ENCODE measurements around the gene POMT2. TPM values are rescaled to one million over a fixed set of nuclear protein-coding genes. Genes with fewer than 3 reads are reported as not detected.
"Not testable (repeated sequence)": the region's sequence is repeated elsewhere in the genome, so short reads cannot be mapped to it uniquely, and the experiment has no call there.

The POMT2 gene
- total and polyA plus RNA-seq, 7 donors = 3.6 to 21.0 (median 15.6) TPM

DNA sequence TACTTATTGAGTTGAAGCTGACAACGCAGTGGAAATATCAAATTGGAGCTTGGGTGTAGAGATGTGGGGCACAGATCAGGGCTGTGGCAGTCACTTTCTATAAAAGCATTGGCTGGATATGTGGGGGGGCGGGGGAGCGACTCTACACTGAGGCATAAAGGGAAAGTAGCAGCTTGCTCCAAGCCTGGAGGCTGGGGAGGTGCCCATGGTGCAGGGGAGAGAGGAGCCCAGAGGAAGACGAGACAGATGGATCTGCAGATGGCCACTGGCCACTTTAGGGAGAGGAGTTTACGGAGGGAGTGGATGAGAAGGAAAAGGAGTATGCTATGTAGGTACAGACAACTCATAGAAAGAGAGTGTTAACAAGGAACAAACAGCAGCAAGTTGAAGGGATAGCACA, 36.2 kb downstream of the POMT2 start:
- H3K27ac ChIP-seq = no peak overlapping the region
- no peaks in the 10 kb centered on the region for H3K9me3 ChIP-seq
- H3K4me1 ChIP-seq = no peaks in the 10 kb centered on the region
- H3K36me3 ChIP-seq = peaks cover 10 to 90% (median 57%) of the 10 kb centered on the region in 4 donors
- no peak for TF ChIP-seq POLR2A (IDR thresholded peaks at IDR 0.05)
- TF ChIP-seq POLR2AphosphoS5 (IDR thresholded peaks at IDR 0.05) = no peak
- no peak for TF ChIP-seq CTCF (IDR thresholded peaks at IDR 0.05)
- TF ChIP-seq EP300 (IDR thresholded peaks at IDR 0.05) = no peak
- H3K4me3 ChIP-seq = no peak overlapping the region
- DNase-seq = peak; percentile 21
- 95 to 96% methylated on average over 5 of the region's 5 CpGs for WGBS, 2 donors
- H3K27me3 ChIP-seq = no peaks in the 10 kb centered on the region
- intact Hi-C loops (cut with DNase I) = no loop called here

DNA sequence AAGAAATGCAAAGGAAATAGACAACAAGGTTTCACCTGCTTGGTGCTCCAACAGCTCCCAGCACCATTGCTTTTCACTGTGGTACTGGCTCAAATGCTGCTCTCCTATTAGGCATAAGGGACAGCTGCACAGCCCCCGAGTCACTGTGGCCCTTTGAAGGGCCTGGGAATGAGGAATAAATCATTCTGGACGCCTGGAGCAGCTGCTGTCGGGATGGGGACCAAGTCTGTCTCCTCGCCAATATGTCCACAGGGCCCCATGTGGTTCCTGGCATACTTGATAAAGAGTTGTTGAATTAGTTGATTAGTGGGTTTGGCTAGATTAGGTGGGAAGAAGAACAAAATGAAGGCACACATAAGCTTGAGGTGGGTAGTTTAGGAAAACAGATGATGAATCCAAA, 36.6 kb downstream of the POMT2 start:
- WGBS, 2 donors = 90 to 91% methylated on average over 4 of the region's 4 CpGs
- Histone ChIP-seq H3K4me1 (no peaks in the 10 kb centered on the region), H3K27ac (no peak overlapping the region), H3K4me3 (no peak overlapping the region), H3K27me3 (no peaks in the 10 kb centered on the region), H3K9me3 (no peaks in the 10 kb centered on the region), H3K36me3 (peaks cover 10 to 91% (median 58%) of the 10 kb centered on the region in 4 donors)
- intact Hi-C loops (cut with DNase I) = no loop called here
- peak; percentile 21 for DNase-seq
- TF ChIP-seq POLR2A (IDR thresholded peaks at IDR 0.05) (no peak), POLR2AphosphoS5 (IDR thresholded peaks at IDR 0.05) (no peak), EP300 (IDR thresholded peaks at IDR 0.05) (no peak), CTCF (IDR thresholded peaks at IDR 0.05) (no peak)

- peaks cover 15 to 95% (median 63%) of the 10 kb centered on the region in 4 donors for H3K36me3 ChIP-seq
Measured at GRCh38 chr14:77281852-77282410, 38.8 kb downstream of the POMT2 start.

DNA sequence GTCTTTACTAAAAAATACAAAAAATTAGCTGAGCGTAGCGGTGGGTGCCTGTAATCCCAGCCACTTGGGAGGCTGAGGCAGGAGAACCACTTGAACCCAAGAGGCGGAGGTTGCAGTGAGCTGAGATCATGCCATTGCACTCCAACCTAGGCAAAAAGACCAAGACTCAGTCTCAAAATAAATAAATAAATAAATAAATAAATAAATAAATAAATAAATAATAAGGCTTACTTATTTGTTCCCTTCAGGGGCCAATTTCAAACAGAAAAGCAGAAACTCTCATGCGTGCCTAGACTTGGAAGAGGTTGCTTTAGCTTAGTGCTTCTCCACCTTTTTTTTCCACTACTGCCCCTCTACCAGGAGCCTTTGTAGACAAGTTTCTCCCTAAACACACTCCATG, 39.8 kb downstream of the POMT2 start:
- 97 to 99% methylated on average over 4 of the region's 4 CpGs for WGBS, 2 donors
- H3K4me3 ChIP-seq; H3K9me3 ChIP-seq; H3K4me1 ChIP-seq; intact Hi-C loops (cut with DNase I); H3K27ac ChIP-seq; DNase-seq; H3K27me3 ChIP-seq: not testable (repeated sequence)
- H3K36me3 ChIP-seq = peaks cover 10 to 91% (median 54%) of the 10 kb centered on the region in 4 donors

More at GRCh38 chr14:77281852-77282410, 38.8 kb downstream of the POMT2 start:
- TF ChIP-seq POLR2AphosphoS5 (IDR thresholded peaks at IDR 0.05) (no peak), POLR2A (IDR thresholded peaks at IDR 0.05) (no peak), EP300 (IDR thresholded peaks at IDR 0.05) (no peak), CTCF (IDR thresholded peaks at IDR 0.05) (no peak)
- DNase-seq = no peak
- Histone ChIP-seq H3K9me3 (no peaks in the 10 kb centered on the region), H3K27me3 (no peaks in the 10 kb centered on the region), H3K27ac (no peak overlapping the region), H3K4me1 (no peaks in the 10 kb centered on the region), H3K4me3 (no peak overlapping the region)
- intact Hi-C loops (cut with DNase I) = no loop called here
- 91 to 95% methylated on average over 6 of the region's 6 CpGs for WGBS, 2 donors

- DNase-seq = no peak
- 90 to 95% methylated on average over 13 of the region's 13 CpGs for WGBS, 2 donors
- H3K27ac ChIP-seq = no peak overlapping the region
- H3K4me1 ChIP-seq = no peaks in the 10 kb centered on the region
- no peaks in the 10 kb centered on the region for H3K27me3 ChIP-seq
- TF ChIP-seq POLR2A (IDR thresholded peaks at IDR 0.05) (no peak), EP300 (IDR thresholded peaks at IDR 0.05) (no peak), CTCF (IDR thresholded peaks at IDR 0.05) (no peak), POLR2AphosphoS5 (IDR thresholded peaks at IDR 0.05) (no peak)
- intact Hi-C loops (cut with DNase I) = no loop called here
- H3K36me3 ChIP-seq = peaks cover 10 to 79% (median 47%) of the 10 kb centered on the region in 4 donors
- H3K4me3 ChIP-seq = no peak overlapping the region
- no peaks in the 10 kb centered on the region for H3K9me3 ChIP-seq
Measured at GRCh38 chr14:77279719-77280118, 41.0 kb downstream of the POMT2 start.
